NCI-H187 treated with DMSO at 0.1 percent for 48 hours (cell line): ENCODE measurements around the gene ZNF414.

Source experiments
- DNase-seq: peaks from one replicate; lab custom pipeline; 2025; lab: John Stamatoyannopoulos, UW

ZNF414 gene

GRCh38 chr19:8490395-8490760 is 23.6 kb downstream of the ZNF414 start:
- DNase-seq, result no peak

GRCh38 chr19:8489561-8490394 is 24.2 kb downstream of the ZNF414 start:
- no peak for DNase-seq

- no peak for DNase-seq
These were observed 25.6 kb downstream of the ZNF414 start for GRCh38 chr19:8488365-8488764.

GRCh38 chr19:8487137-8487851 is 26.7 kb downstream of the ZNF414 start:
- no peak for DNase-seq

GRCh38 chr19:8486661-8487136 is 27.3 kb downstream of the ZNF414 start:
- DNase-seq, result no peak

GRCh38 chr19:8485561-8486371 is 28.2 kb downstream of the ZNF414 start:
- DNase-seq, result no peak

- no peak for DNase-seq
These were observed 29.6 kb downstream of the ZNF414 start for GRCh38 chr19:8484331-8484894.

- no peak for DNase-seq
These were observed 30.8 kb downstream of the ZNF414 start for GRCh38 chr19:8483165-8483564.

GRCh38 chr19:8482696-8483095 is 31.3 kb downstream of the ZNF414 start:
- DNase-seq, result no peak

- no peak for DNase-seq
These were observed 32.4 kb downstream of the ZNF414 start for GRCh38 chr19:8481616-8482015.

- no peak for DNase-seq
These were observed 32.8 kb downstream of the ZNF414 start for GRCh38 chr19:8481201-8481600.

- no peak for DNase-seq
These were observed 35.4 kb downstream of the ZNF414 start for GRCh38 chr19:8478598-8478997.

GRCh38 chr19:8477889-8478288 is 36.1 kb downstream of the ZNF414 start:
- no peak for DNase-seq

GRCh38 chr19:8476524-8476923 is 37.4 kb downstream of the ZNF414 start:
- DNase-seq, result no peak

- DNase-seq, result no peak
These were observed 39.0 kb downstream of the ZNF414 start for GRCh38 chr19:8475005-8475404.

GRCh38 chr19:8473648-8474476 is 40.1 kb downstream of the ZNF414 start:
- no peak for DNase-seq

- no peak for DNase-seq
These were observed 44.2 kb downstream of the ZNF414 start for GRCh38 chr19:8469613-8470368.

GRCh38 chr19:8468761-8469373 is 45.1 kb downstream of the ZNF414 start:
- no peak for DNase-seq

GRCh38 chr19:8468124-8468523 is 45.8 kb downstream of the ZNF414 start:
- no peak for DNase-seq

GRCh38 chr19:8466018-8466417 is 47.9 kb downstream of the ZNF414 start:
- DNase-seq, result no peak
